ENCODE measurements around the gene FNDC7. TPM values are rescaled to one million over a fixed set of nuclear protein-coding genes. Genes with fewer than 3 reads are reported as not detected.
A peak's percentile ranks its signal among the peaks of the same experiment; 100 is the strongest.
"Not testable (repeated sequence)": the region's sequence is repeated elsewhere in the genome, so short reads cannot be mapped to it uniquely, and the experiment has no call there.

Gene FNDC7, protein sequence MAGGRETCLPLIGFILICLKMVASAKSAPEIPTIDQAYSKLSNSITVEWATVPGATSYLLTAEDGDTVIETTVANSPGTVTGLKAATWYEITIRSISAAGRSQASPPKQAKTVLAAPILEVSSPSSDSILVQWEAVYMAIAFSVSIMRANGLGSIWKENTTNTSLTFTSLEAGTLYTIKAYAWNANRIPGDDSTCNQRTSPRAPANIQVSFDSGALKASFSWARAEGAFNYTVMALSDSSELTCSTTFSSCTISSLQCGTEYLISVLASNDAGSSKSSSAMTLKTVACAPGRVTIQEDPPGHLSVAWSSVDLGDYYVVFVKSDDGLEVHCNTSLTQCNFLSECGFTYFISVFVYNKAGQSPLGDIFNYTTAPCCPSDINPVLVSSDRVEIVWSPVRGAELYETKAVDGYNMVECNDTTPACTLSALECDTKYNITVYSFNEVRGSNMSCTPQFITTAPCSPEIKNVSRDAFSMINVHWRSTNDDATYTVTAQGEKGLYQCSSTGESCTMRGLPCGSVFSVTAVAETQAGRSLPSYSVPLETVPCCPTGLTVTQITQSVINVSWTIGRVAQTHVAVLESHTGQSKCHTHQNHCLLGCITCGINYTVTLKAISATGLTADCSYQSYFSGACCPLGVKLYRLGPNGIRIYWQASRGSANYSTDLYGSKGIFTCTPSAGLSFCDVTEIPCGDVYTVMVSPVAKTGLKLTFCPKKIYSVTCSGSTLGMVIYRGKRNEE
- total RNA-seq = not detected

DNA sequence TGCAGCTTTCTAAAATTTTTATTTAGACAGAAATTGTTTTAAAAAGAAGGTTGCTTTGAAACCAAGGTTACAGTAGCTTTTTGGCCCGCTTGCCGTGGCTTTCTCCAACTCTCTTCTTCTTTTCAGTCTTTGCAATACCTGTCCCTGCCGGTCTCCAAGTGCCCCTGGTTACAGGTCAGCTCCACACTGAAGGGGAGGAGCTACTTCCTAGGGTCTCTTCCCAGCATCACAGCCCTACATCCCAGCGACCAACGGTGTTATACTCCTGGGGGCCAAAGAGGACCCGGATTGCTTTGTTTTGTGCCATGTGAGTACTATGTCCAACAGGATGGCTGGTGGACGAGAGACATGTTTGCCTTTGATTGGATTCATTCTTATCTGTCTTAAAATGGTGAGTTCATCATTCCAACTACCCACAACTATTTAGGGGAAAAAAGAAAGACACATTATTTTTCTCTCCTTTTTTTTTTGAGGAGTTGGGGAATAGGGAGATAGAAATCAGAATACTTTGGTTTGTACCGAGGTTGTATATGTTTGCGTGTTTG is at the start of gene FNDC7:
Gene FNDC7, plus strand, starts transcription at position 303 of the 545 bp plus-strand sequence. Its CDS starts 26 bp downstream, at position 329.
- no peaks in the 10 kb centered on the region for H3K9me3 Mint-ChIP-seq
- peaks cover 8% of the 10 kb centered on the region for H3K4me1 Mint-ChIP-seq (ENCODE audit: low read depth)
- ATAC-seq (no peak), DNase-seq (no peak)
- H3K27me3 Mint-ChIP-seq (ENCODE audit: low read depth) = peaks cover 2% of the 10 kb centered on the region
- H3K36me3 Mint-ChIP-seq (ENCODE audit: insufficient read depth) = no peaks in the 10 kb centered on the region
- H3K4me3 Mint-ChIP-seq = no peak within 1 kb of the TSS

DNA sequence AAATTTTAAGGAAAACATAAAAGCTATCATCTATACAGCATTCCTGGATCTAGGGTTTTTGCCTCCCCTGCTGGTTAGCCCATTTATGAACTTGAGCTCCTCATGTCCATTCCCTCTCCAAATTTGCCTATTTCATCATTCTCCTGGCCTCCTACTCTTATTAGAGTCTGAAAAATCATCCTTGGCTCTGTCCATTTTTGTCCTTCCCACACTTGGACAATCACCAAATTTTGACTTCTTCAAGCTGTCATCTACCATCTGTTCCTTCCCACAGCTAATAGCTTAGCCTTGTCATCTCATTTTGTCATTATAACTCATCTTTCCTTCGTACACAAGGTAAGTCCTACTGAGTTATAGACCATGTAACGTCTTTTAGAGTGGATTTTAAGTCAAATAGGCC is 49.6 kb upstream of the FNDC7 start:
- no peak overlapping the region for H3K4me3 Mint-ChIP-seq
- no peak for ATAC-seq
- H3K36me3 Mint-ChIP-seq (ENCODE audit: insufficient read depth) = no peaks in the 10 kb centered on the region
- no peaks in the 10 kb centered on the region for H3K9me3 Mint-ChIP-seq
- H3K27me3 Mint-ChIP-seq (ENCODE audit: low read depth) = no peaks in the 10 kb centered on the region
- DNase-seq = no peak
- H3K4me1 Mint-ChIP-seq (ENCODE audit: low read depth) = peaks cover 24% of the 10 kb centered on the region

DNA sequence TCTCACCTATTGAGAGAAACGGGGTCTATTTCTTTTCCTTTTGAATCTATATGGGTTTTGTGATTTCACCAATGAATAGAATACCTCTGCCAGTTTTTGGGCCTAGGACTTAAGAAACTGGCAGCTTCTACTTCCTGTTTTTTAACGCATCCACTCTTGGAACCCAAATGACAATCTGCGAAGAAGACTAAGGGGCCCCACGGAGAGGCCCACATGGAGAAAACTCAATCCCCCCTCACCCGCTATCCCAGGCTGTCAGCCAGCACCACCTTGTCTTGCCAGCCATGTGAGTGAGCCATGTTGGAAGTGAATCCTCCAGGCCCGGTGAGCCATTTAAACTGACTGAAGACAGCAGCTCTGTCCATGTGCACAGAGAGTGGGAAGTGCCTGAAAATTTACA is 48.2 kb upstream of the FNDC7 start:
- H3K27me3 Mint-ChIP-seq (ENCODE audit: low read depth) = no peaks in the 10 kb centered on the region
- H3K36me3 Mint-ChIP-seq (ENCODE audit: insufficient read depth) = no peaks in the 10 kb centered on the region
- H3K4me1 Mint-ChIP-seq (ENCODE audit: low read depth) = peaks cover 24% of the 10 kb centered on the region
- H3K4me3 Mint-ChIP-seq = no peak overlapping the region
- H3K9me3 Mint-ChIP-seq = no peaks in the 10 kb centered on the region
- ATAC-seq (no peak), DNase-seq (no peak)

DNA sequence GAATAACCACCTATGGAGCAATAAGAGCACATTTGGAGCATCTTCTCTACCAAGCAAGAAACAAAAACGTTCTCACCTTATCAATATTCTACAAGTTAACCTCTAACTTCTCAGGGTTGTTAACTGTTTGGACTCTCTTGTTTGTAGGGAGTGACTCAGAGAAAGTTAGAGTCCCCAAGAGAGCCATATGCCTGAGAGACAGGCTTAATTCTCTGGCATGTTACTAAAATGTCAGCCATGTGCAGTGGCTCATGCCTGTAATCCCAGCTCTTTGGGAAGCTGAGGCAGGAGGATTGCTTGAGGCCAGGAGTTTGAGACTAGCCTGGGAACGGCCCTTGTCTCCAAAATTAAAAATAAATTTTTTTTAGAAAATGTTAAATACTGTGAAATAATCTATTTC is 47.6 kb upstream of the FNDC7 start:
- no peaks in the 10 kb centered on the region for H3K36me3 Mint-ChIP-seq (ENCODE audit: insufficient read depth)
- no peaks in the 10 kb centered on the region for H3K27me3 Mint-ChIP-seq (ENCODE audit: low read depth)
- no peaks in the 10 kb centered on the region for H3K9me3 Mint-ChIP-seq
- ATAC-seq (no peak), DNase-seq (no peak)
- H3K4me3 Mint-ChIP-seq = no peak overlapping the region
- H3K4me1 Mint-ChIP-seq (ENCODE audit: low read depth) = peaks cover 24% of the 10 kb centered on the region

DNA sequence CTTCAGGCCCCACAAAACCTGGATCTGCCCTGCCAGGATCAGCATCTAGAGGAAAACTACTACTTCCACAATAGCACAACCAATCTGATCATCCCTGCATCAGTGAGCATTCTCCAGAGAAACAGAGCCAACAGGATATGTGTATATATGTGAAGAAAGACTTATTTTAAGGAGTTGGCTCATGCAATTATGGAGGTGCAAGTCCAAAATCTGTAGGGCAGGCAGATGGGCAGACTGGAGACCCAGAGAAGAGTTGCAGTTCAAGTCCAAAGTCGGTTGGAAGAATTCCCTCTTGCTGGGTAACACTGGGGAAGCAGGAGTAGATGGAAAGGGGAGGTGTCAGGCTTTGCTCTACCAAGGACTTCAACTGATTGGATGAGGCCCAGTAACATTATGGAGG is 46.9 kb upstream of the FNDC7 start:
- no peaks in the 10 kb centered on the region for H3K9me3 Mint-ChIP-seq
- ATAC-seq (no peak), DNase-seq (no peak)
- H3K36me3 Mint-ChIP-seq (ENCODE audit: insufficient read depth) = no peaks in the 10 kb centered on the region
- H3K27me3 Mint-ChIP-seq (ENCODE audit: low read depth) = no peaks in the 10 kb centered on the region
- H3K4me3 Mint-ChIP-seq = no peak overlapping the region
- peaks cover 20% of the 10 kb centered on the region for H3K4me1 Mint-ChIP-seq (ENCODE audit: low read depth)

DNA sequence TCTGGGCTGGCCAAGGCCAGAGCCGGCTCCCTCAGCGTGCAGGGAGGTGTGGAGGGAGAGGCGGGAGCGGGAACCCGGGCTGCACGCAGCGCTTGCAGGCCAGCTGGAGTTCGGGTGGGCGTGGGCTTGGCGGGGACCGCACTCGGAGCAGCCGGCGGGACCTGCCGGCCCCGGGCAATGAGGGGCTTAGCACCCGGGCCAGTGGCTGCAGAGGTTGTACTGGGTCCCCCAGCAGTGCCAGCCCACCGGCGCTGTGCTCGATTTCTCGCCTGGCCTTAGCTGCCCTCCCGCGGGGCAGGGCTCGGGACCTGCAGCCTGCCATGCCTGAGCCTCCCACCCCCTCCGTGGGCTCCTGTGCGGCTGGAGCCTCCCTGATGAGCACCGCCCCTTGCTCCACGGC is 45.3 kb upstream of the FNDC7 start:
- H3K27me3 Mint-ChIP-seq (ENCODE audit: low read depth); H3K4me3 Mint-ChIP-seq; ATAC-seq; H3K9me3 Mint-ChIP-seq; DNase-seq; H3K36me3 Mint-ChIP-seq (ENCODE audit: insufficient read depth): not testable (repeated sequence)
- peaks cover 22% of the 10 kb centered on the region for H3K4me1 Mint-ChIP-seq (ENCODE audit: low read depth)

DNA sequence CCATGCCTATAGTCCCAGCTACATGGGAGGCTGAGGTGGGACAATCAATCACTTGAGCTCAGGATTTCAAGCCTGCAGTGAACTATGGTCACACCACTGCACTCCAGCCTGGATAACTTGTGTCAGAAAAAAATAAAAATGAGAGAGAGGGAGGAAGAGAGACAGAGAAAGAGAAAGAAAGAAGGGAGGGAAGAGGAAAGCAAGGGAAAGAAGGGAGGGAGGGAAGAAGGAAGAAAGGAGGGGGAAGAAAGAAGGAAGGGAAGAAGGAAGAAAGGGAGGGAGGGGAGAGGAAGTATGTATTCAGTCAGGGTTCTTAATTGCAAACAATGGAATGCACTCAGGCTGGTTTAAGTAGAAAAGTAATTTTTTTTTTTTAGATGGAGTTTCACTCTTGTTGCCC is 43.9 kb upstream of the FNDC7 start:
- ATAC-seq = no peak
- Mint-ChIP-seq H3K9me3 (no peaks in the 10 kb centered on the region), H3K27me3 (ENCODE audit: low read depth) (peaks cover 7% of the 10 kb centered on the region), H3K4me1 (ENCODE audit: low read depth) (peaks cover 12% of the 10 kb centered on the region), H3K36me3 (ENCODE audit: insufficient read depth) (no peaks in the 10 kb centered on the region), H3K4me3 (no peak overlapping the region)
- DNase-seq = no peak

DNA sequence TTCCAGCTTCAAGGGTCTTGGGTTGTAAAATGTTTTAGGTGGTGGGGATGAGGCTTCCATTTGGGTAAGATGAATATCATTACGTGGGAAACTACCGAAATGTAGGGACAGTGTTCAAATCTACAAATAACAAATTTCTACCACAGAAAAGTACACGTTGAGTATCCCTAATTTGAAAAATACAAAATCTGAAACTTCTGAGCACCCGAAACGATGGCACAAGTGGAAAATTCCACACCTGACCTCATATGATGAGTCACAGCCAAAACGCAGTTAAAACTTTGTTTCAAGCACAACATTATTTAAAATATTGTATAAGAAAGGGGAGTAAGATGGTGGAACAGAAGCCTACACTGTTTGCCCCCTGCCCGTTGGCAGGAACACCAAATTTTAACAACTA is 43.0 kb upstream of the FNDC7 start:
- no peak overlapping the region for H3K4me3 Mint-ChIP-seq
- H3K27me3 Mint-ChIP-seq (ENCODE audit: low read depth) = peaks cover 7% of the 10 kb centered on the region
- DNase-seq = no peak
- H3K36me3 Mint-ChIP-seq (ENCODE audit: insufficient read depth) = no peaks in the 10 kb centered on the region
- H3K9me3 Mint-ChIP-seq = no peaks in the 10 kb centered on the region
- H3K4me1 Mint-ChIP-seq (ENCODE audit: low read depth) = peaks cover 12% of the 10 kb centered on the region
- no peak for ATAC-seq

DNA sequence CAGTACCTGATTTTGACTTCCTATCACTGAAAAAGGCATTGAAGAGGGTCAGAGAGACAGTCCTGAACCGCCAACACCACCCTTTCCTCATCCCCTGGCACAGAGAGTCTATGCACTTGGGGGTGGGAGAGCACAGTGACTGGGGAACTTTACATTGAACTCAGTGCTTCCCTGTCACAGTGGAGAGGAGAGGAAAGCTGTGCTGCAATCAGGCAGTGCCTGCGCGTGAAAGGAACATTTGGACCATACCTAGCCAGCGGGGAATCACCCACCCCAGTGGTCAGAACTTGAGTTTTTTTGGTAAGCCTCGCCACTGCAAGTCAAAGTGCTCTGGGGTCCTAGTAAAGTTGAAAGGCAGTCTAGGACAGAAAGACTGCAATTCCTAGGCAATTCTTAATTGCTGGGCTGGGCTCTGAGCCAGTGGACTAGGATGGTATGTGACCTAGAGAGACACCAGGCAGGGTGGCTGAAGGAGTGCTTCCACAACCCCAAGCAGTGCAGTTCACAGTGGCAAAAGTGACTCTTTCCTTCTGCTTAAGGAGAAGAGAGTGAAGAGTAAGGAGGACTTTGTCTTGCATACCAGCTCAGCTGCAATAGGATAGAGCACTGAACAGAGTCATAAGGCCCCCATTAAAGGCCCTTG is 42.5 kb upstream of the FNDC7 start:
- Mint-ChIP-seq H3K36me3 (ENCODE audit: insufficient read depth) (no peaks in the 10 kb centered on the region), H3K9me3 (no peaks in the 10 kb centered on the region), H3K27me3 (ENCODE audit: low read depth) (peaks cover 7% of the 10 kb centered on the region), H3K4me3 (no peak overlapping the region), H3K4me1 (ENCODE audit: low read depth) (peaks cover 12% of the 10 kb centered on the region)
- ATAC-seq = no peak
- DNase-seq = no peak

DNA sequence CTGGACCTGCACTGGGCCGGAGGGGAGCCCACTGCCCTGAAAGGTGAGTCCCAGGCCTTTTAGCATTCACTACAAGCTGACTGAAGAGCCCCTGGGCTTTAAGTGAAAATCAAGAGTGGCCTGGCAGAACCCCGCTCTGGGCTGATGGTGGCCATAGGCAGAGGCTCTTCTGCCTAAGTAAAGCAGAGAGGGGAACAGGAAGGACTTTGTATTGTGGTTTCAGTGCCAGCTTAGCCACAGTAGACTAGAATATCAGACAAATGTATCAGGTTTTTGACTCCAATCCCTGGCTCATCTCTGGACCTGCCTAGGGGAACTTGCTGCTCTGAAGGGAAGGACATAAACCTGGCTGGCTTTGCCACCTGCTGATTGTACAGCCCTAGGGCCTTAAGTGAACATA is 41.6 kb upstream of the FNDC7 start:
- H3K4me3 Mint-ChIP-seq = no peak overlapping the region
- H3K27me3 Mint-ChIP-seq (ENCODE audit: low read depth) = peaks cover 7% of the 10 kb centered on the region
- H3K36me3 Mint-ChIP-seq (ENCODE audit: insufficient read depth) = no peaks in the 10 kb centered on the region
- no peaks in the 10 kb centered on the region for H3K9me3 Mint-ChIP-seq
- ATAC-seq (no peak), DNase-seq (no peak)
- peaks cover 12% of the 10 kb centered on the region for H3K4me1 Mint-ChIP-seq (ENCODE audit: low read depth)

DNA sequence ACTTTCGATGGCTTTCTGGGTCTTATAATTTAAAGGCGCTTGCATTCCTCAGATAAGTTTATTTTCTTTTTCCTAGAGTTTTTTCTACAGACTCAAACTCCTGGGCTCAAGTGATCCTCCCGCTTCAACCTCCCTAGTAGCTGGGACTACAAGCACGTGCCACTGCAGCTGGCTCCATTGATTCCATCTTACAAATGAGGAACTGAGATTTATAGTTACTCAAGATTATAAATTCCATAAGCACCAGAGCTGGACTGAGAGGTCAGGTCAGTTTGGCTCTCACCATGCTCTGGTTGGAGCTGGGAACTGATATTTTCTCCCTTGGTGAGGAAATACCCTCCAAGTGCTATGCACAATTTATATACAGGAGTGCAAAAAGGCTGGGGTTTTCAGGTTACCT is 34.0 kb upstream of the FNDC7 start:
- ATAC-seq (no peak), DNase-seq (no peak)
- H3K9me3 Mint-ChIP-seq = no peaks in the 10 kb centered on the region
- H3K4me3 Mint-ChIP-seq = no peak overlapping the region
- H3K27me3 Mint-ChIP-seq (ENCODE audit: low read depth) = peaks cover 7% of the 10 kb centered on the region
- peaks cover 7% of the 10 kb centered on the region for H3K4me1 Mint-ChIP-seq (ENCODE audit: low read depth)
- H3K36me3 Mint-ChIP-seq (ENCODE audit: insufficient read depth) = no peaks in the 10 kb centered on the region

DNA sequence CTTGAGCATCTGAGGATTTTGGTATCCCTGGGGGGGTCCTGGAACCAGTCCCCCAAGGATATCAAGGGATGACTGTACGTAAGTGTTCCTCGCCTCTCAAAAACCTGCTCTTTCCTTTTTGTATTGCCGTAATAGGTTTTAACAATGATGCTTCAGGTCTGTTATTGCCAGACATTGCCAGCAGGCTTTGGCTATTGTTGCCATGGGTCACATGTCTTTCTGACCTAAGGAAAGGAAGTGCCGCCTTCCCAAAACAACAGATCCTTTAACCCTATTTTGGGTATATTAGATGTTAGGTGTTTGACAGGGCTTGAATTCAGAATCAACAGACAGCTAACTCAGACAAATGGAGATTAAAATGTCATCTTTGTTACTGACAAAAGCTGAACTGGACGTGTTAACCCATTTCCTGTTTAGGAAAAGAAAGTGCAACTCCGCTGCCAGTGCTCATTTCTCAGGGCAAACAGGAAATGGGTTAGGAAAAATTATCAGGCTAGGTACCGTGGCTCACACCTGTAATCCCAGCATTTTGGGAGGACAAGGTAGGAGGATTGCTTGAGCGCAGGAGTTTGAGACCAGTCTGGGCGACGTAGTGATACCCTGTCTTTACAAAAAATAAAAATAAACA is 33.0 kb upstream of the FNDC7 start:
- H3K4me1 Mint-ChIP-seq (ENCODE audit: low read depth) = peaks cover 7% of the 10 kb centered on the region
- no peak for ATAC-seq
- H3K4me3 Mint-ChIP-seq = peak overlapping the region; percentile 26

DNA sequence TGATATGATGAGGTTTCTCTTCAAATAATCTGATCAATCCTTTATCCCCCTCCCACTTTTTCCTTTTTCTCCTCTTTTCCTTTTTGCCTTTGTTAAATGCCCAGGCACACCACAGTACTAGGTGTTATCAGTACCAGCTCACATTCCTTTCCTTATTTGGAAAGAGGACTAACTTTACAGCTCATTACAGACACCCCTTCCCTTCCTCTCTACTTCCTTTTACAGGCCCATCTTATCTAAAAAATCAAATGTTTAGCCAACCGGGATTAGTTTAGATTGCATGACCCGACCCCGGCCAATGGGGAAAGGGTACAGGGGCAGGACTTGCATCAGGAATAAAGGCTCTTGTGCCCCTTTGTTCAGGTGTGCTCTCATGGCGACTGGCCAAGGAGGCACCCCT is 31.0 kb upstream of the FNDC7 start:
- DNase-seq; H3K27me3 Mint-ChIP-seq (ENCODE audit: low read depth); H3K4me1 Mint-ChIP-seq (ENCODE audit: low read depth); ATAC-seq; H3K36me3 Mint-ChIP-seq (ENCODE audit: insufficient read depth); H3K4me3 Mint-ChIP-seq; H3K9me3 Mint-ChIP-seq: not testable (repeated sequence)

More for the DNA sequence above, 33.0 kb upstream of the FNDC7 start:
- Mint-ChIP-seq H3K36me3 (ENCODE audit: insufficient read depth) (no peaks in the 10 kb centered on the region), H3K27me3 (ENCODE audit: low read depth) (peaks cover 7% of the 10 kb centered on the region), H3K9me3 (no peaks in the 10 kb centered on the region)
- DNase-seq = no peak

DNA sequence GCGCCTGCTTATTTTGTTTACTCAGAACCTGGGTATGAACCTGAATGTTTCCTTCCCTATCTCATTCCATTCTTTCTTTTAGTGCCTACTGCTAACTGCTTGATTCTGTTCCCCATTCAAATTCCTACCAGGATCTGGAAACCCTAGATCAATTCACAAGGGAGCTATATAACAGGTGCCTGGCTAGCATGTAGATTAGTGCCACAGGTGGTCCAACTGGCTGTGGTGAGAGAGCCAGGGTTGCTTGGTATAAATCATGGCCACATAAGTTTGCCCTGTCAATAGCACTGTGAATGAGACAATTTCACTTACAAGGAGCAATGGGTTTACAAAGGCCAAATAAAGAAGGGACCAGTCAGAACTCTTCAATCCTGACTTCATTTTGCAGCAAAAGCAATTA is 27.2 kb upstream of the FNDC7 start:
- no peak for ATAC-seq
- H3K9me3 Mint-ChIP-seq = no peaks in the 10 kb centered on the region
- no peak for DNase-seq
- H3K4me3 Mint-ChIP-seq = no peak overlapping the region
- peaks cover 4% of the 10 kb centered on the region for H3K27me3 Mint-ChIP-seq (ENCODE audit: low read depth)
- H3K4me1 Mint-ChIP-seq (ENCODE audit: low read depth) = peaks cover 3% of the 10 kb centered on the region
- no peaks in the 10 kb centered on the region for H3K36me3 Mint-ChIP-seq (ENCODE audit: insufficient read depth)

Measured in activated T-cell treated with anti-CD3 and anti-CD28 coated beads, Interleukin-2, amount 50 U/mL, for 4 hours (primary cell).